HG03520 (cell line): ENCODE results near the gene HOOK1.
"Not testable (repeated sequence)": the region's sequence is repeated elsewhere in the genome, so short reads cannot be mapped to it uniquely, and the experiment has no call there.

Experiments used
- ATAC-seq: cut with Tn5 transposase; IDR thresholded peaks from one replicate; pipeline ENCODE4 v1.9.1; 2021; ENCODE audit warnings: mild to moderate bottlenecking, moderate library complexity; ENCODE audit not compliant: unreplicated experiment

The HOOK1 gene

DNA sequence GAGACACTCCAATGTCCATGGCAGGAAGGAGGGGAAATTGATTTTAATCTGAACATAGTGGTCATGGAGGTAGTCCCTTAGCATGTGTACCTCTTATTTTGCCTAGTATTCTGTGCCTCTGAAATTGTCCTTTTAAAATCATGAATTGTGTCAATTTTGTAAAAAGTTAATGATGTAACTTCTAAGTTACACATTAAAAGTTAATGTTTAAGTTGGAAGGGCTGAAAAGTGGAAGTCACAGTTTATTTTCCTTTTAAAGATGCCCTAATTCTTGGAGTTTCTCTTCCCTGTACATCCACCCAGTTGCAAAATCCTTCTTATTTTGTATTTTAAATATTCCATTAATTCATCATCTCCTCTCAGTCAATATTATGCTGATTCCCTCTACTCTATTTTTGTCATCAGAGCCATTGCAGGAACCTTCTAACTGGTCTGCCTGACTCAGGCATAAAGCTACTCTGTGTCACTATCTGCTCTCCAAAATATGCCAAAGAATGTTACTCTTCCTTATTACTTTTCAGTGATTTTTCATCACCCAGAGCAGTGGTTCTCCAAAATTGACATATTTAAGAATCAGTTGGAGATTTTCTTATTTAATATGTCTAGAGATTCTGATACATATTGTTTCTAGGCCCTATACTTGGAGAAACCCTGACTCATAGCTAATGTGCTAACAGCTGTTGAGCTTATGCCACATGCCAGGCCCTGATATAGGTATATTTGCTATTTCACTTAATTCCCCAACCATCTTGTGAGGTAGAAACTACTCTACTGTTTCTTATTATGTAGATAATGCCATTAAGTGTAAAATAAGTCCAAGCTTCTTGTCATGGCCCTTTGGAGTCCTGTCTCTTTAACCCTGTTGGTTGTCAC, 5.1 kb downstream of the HOOK1 start:
- ATAC-seq: no peak

DNA sequence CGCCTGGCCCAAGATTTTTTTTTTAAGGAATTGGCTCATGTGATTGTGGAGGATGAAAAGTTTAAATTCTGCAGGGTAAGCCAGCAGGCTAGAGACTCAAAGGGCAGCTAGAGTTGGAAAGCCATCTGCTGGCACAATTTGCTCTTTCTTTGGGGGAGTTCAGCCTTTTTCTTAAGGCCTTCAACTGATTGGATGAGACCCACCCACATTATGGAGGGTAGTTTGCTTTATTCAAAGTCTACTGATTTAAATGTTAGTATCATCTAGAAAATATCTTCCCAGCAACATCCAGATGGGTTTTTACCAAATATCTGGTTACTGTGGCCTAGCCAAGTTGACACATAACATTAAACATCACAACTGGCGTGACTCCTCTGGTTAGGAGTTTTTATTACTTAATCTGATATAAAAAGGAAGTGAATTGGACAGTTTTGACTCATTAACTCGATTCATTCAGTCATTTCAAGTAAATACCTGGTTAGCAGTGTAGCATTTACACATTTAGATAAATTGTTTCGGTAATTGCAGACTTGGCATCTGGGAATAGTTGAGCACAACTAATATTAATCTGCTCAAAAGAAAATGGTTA, 12.4 kb downstream of the HOOK1 start:
- no peak for ATAC-seq

DNA sequence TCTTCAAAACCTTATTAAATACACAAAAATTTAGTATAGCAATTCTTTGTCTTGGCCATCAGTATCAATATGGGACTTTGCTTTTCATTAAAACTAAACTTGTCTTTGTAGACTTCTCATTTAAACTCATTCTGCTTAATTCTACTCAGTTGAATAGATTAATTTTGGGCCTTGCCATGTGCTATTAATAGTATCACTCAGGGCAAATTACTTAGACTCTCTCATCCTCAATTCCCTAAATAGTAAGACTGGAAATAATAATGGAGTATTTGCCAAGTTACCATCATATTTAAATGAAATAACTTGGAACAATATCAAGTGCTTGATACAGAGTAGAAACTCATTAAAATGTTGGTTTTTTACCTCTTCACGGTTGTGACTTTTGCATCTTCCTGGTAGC, 13.4 kb downstream of the HOOK1 start:
- ATAC-seq: no peak

GRCh38 chr1:59831529-59831928, 16.8 kb downstream of the HOOK1 start:
- ATAC-seq: no peak

DNA sequence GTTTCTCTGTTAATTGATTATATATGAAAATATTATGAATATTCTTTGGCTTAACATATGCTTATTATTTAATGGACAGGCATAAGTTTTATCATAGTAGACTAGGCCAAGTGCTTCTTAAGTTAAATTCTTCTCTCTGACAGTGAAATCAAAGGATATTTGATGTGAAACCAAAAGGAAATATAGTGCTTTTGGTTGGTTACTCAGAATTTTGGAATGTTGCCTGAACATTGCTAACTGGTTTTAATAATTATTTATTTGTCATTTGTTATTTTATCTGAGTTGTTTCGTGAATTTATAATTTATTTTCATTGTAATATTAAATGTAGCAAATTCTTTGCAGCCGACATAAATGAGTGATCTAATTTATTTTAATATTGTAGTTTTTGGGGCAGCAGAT, 18.3 kb downstream of the HOOK1 start:
- ATAC-seq: no peak

DNA sequence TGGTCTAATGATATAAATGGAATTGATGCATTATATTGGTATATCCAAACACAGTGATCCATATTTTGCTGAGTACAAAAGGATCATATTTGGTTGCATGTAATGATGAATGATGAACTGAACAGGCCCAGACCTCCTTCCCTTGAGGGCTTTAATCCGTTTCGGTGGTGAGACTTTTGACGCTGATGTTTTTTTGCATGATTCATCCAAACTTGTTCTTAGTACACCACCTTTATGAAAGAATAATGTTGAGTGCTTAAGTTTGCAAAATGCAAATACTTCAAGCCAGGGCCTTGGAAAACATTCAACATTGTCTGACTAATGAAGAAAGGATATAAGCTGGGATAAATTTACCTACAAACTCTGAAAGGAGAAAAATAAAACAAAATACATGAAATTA, 19.2 kb downstream of the HOOK1 start:
- no peak for ATAC-seq

DNA sequence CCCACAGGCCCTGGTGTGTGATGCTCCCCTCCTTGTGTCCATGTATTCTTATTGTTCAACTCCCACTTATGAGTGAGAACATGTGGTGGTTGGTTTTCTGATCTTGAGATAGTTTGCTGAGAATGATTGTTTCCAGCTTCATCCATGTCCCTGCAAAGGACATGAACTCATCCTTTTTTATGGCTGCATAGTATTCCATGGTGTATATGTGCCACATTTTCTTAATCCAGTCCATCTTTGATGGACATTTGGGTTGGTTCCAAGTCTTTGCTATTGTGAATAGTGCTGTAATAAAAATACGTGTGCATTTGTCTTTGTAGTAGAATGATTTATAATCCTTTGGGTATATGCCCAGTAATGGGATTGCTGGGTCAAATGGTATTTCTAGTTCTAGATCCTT, 23.1 kb downstream of the HOOK1 start:
- ATAC-seq: not testable (repeated sequence)

DNA sequence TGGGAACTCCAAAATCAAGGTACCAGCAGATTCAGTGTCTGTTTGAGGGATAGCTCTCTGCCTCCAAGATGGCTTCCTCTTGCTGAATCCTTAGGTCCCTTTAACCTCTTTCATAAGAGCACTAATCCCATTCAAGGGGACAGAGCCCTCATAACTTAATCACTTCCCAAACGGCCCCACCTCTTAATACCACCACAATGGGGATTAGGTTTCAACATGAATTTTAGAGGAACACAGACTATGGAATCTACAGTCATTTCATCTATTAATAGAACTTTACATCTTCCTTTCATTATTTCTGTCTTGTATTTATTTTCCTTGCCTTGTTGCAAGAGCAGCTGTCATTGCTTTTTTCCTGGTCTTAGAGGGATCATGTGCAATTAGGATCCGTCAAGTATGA, 30.3 kb downstream of the HOOK1 start:
- no peak for ATAC-seq

- ATAC-seq: no peak
Measured at GRCh38 chr1:59846209-59846894, 31.6 kb downstream of the HOOK1 start.

DNA sequence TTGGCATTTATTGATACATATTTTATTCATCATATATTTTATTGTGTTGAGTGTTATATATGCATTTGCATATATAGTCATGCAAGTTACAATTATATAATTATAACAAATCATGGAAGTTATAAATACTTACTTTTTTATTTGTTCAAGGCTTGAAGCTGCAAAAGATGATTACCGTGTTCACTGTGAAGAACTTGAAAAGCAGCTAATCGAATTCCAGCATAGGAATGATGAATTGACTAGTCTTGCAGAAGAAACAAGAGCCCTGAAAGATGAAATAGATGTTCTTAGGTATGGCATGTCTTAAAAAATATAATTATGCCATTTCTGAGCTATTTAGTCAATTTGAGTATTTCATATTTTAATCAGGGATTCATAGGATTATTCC, 32.1 kb downstream of the HOOK1 start:
- ATAC-seq: no peak

GRCh38 chr1:59852117-59852516, 37.4 kb downstream of the HOOK1 start:
- no peak for ATAC-seq

- ATAC-seq: not testable (repeated sequence)
Measured at GRCh38 chr1:59855297-59855696, 40.5 kb downstream of the HOOK1 start.

DNA sequence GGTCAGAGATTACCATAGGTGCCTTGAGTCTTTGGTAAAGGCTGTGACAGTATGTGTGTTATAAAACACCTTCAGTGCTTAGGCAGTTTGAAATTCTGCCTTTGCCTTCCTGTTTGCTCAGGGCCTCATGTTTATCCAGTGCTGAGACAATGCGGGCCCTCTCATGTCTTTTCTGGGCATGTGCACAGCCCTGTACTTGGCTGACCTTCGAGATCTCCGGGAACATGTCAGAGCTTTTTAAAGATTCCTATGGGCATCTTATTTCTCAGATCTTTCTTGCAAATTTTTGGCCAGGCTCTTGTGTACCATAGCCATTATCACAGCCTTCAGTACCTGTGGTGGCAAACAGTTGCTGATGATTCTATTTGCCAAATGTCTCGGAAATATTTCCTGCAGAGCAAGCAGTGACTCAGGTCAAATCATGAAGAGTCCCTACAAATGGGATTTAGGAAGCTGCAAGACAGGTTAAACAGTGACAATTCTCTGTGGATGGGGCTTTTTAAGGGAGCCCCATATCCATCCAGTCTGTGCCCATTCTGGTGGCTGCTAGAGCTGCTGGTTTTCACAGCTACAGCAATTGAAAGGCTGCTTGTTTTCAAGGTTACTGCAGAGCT, 42.1 kb downstream of the HOOK1 start:
- ATAC-seq: no peak

DNA sequence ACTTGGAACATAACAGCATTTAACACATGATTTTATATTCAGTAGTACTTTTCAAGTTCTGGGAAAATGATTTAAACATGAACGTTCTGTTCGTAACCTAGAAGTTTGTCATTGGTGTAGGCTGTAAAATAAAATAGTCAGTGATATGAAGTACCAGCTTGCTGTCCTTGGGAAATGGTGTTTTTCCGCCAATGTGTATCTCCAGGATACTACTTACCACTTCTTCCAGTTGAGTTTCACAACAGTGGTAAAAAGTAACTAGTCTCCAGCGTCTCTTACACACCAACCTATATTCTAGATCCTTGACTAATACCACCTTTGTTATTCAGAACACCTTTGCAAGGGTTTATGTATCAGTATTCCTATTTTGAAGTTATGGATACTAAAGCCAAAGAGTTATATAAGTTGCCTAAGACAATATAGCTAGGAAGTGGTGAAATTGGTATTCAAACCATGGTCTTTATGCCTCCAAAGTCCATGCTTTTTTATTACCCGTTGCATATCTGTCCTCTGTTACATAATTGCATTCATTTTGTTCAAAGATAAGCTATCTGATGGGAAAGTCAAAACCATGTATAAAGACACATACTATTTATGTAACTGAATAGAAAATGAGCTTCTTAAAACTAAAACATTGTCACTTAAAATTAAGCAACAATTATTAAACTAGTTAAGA, 43.1 kb downstream of the HOOK1 start:
- no peak for ATAC-seq

GRCh38 chr1:59866462-59866861, 51.7 kb downstream of the HOOK1 start:
- ATAC-seq: no peak

- no peak for ATAC-seq
Measured at GRCh38 chr1:59871746-59872145, 57.0 kb downstream of the HOOK1 start.

DNA sequence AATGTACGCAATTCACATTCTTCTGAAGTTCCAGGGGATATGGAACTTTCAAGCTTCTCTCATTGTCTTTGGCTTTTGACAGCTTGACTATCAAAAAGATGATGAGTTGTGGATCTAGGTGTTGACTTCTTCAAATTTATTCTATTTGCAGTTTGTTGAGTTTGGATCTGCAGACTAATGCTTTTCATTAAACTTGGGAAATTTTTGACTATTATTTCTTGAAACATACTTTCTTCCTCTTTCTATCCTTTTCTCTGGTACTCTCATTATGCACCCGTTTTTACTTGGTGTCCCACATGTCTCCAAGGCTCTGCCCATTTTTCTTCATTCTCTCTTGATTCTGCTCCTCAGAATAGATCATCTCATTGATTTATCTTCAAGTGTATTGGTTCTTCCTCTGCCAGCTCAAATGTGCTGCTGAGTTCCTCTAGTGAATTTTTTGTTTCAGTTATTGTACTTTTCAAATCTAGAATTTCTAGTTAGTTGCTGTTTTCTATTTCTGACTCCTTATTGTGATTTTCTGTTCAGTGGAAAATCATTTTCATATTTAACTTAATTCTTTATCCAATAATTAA, 62.4 kb downstream of the HOOK1 start:
- ATAC-seq: no peak

GRCh38 chr1:59878370-59878769, 63.6 kb downstream of the HOOK1 start:
- no peak for ATAC-seq

GRCh38 chr1:59879574-59879973, 64.8 kb downstream of the HOOK1 start:
- no peak for ATAC-seq

DNA sequence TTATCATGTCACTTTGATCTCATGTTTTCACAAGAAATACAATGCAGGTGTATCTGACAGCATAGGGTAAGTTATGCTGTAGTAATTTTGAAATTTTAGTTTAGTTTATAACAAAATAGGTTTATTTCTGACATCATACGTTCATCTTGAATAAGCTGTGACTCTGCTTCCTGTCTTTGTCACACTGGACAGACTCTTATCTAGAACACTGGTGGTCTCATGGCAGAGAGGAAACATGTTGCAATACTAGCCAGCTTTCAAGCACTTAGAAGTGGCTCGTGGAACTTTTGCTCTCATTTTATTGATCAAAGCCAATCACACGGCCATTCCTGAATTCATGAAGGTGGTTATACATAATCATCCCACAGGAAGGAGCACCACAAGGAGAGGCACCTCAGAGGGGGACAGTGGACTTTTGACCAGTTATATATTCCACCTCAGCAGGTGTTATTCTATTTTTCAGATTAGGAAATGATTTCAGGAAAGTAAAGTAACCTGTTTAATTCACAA, 65.3 kb downstream of the HOOK1 start:
- no peak for ATAC-seq
